ENCODE measurements around the gene BCL3.

The BCL3 gene

GRCh38 chr19:44738603-44739558 is 9.6 kb upstream of the BCL3 start:
- Histone ChIP-seq H3K4me3 (no peak overlapping the region), H3K27ac (peak overlapping the region in 13 of 21 experiments; percentile 3 to 81 (median 68))

- H3K27ac ChIP-seq, result peak overlapping the region in 18 of 21 experiments; percentile 75 to 99 (median 92)
- no peak overlapping the region for H3K4me3 ChIP-seq
Measured at GRCh38 chr19:44740351-44740824, 8.1 kb upstream of the BCL3 start.

- Histone ChIP-seq H3K27ac (peak overlapping the region in 20 of 21 experiments; percentile 71 to 99 (median 92)), H3K4me3 (no peak overlapping the region)
Measured at GRCh38 chr19:44741258-44741731, 7.2 kb upstream of the BCL3 start.

- H3K4me3 ChIP-seq, result no peak overlapping the region
- peak overlapping the region; percentile 31 to 99 (median 91) for H3K27ac ChIP-seq
Measured at GRCh38 chr19:44741841-44742329, 6.6 kb upstream of the BCL3 start.

- Histone ChIP-seq H3K4me3 (no peak overlapping the region), H3K27ac (peak overlapping the region; percentile 31 to 99 (median 91))
Measured at GRCh38 chr19:44742330-44743061, 6.0 kb upstream of the BCL3 start.

- H3K27ac ChIP-seq, result peak overlapping the region; percentile 26 to 99 (median 96)
- H3K4me3 ChIP-seq, result no peak overlapping the region
Measured at GRCh38 chr19:44744871-44745332, 3.6 kb upstream of the BCL3 start.

GRCh38 chr19:44745341-44745831 is 3.1 kb upstream of the BCL3 start:
- Histone ChIP-seq H3K27ac (peak overlapping the region; percentile 26 to 99 (median 96)), H3K4me3 (no peak overlapping the region)

- Histone ChIP-seq H3K4me3 (no peak overlapping the region), H3K27ac (peak overlapping the region in 20 of 21 experiments; percentile 16 to 99 (median 97))
Measured at GRCh38 chr19:44745887-44746600, 2.5 kb upstream of the BCL3 start.

- Histone ChIP-seq H3K27ac (peak overlapping the region in 20 of 21 experiments; percentile 31 to 99 (median 97)), H3K4me3 (peak overlapping the region in 1 of 7 experiments; percentile 81)
Measured at GRCh38 chr19:44746616-44746945, 1.9 kb upstream of the BCL3 start.

- peak overlapping the region; percentile 86 to 99 (median 97) for H3K27ac ChIP-seq
- H3K4me3 ChIP-seq, result peak overlapping the region; percentile 44 to 81 (median 62)
Measured at GRCh38 chr19:44746946-44747738, 1.4 kb upstream of the BCL3 start.

GRCh38 chr19:44747739-44748425 is 626 bp upstream of the BCL3 start:
- H3K27ac ChIP-seq, result peak overlapping the region; percentile 86 to 99 (median 97)
- H3K4me3 ChIP-seq, result peak overlapping the region; percentile 44 to 81 (median 62)

- Histone ChIP-seq H3K27ac (peak overlapping the region; percentile 86 to 99 (median 97)), H3K4me3 (peak overlapping the region; percentile 44 to 81 (median 62))
Measured at GRCh38 chr19:44749292-44749691, 784 bp downstream of the BCL3 start.

GRCh38 chr19:44749994-44750393 is 1.5 kb downstream of the BCL3 start:
- peak overlapping the region; percentile 44 to 81 (median 62) for H3K4me3 ChIP-seq
- H3K27ac ChIP-seq, result peak overlapping the region in 20 of 21 experiments; percentile 14 to 99 (median 97)

GRCh38 chr19:44752123-44752815 is 3.8 kb downstream of the BCL3 start:
- Histone ChIP-seq H3K27ac (peak overlapping the region in 18 of 21 experiments; percentile 62 to 99 (median 97)), H3K4me3 (peak overlapping the region in 5 of 7 experiments; percentile 23 to 81 (median 61))

- Histone ChIP-seq H3K27ac (peak overlapping the region; percentile 74 to 99 (median 97)), H3K4me3 (peak overlapping the region; percentile 23 to 81 (median 36))
Measured at GRCh38 chr19:44752816-44753625, 4.5 kb downstream of the BCL3 start.

- H3K4me3 ChIP-seq, result peak overlapping the region; percentile 23 to 81 (median 36)
- H3K27ac ChIP-seq, result peak overlapping the region; percentile 74 to 99 (median 97)
Measured at GRCh38 chr19:44753626-44753931, 5.1 kb downstream of the BCL3 start.

Measured in skin epidermis (tissue), 12 donors.